Peyer's patch (tissue), 4 donors: ENCODE results near the gene CTCFL.

Experiments used
- CTCF ChIP-seq, 6 experiments: fragments of 450-650 bp in 4 of 6; fragments of 200-600 bp in 2 of 6; sonication (generic) in 1 of 6; IDR thresholded peaks; one replicate each; pipeline ENCODE4 v1.5.1; 2017 to 2019; ENCODE audit warnings: antibody characterized with exemption in 6 of 6, mild to moderate bottlenecking in 3 of 6, moderate library complexity in 1 of 6
- POLR2A ChIP-seq, 2 donors: fragments of 450-650 bp; IDR thresholded peaks; one replicate each; pipeline ENCODE4 v1.5.1; 2017; ENCODE audit warnings: antibody characterized with exemption in 2 of 2, mild to moderate bottlenecking in 2 of 2, moderate library complexity in 2 of 2

GRCh38 chr20:57471496-57472372, 53.2 kb downstream of the CTCFL start:
- TF ChIP-seq CTCF (IDR thresholded peaks at IDR 0.05) (no peak), POLR2A (IDR thresholded peaks at IDR 0.05) (no peak)
